SK-N-MC (cell line): Measurements from ENCODE around the gene GSAP.

Experiments used
- DNase-seq: peaks from one replicate; pipeline ENCODE4 v3.0.0-alpha.2; 2011; ENCODE audit warnings: low read depth, low spot score
- H3K27ac ChIP-seq: fragments of 200-600 bp; sonication (generic); 2 replicates; pipeline ENCODE4 v1.5.1; 2016; ENCODE audit warnings: mixed run types
- H3K36me3 ChIP-seq: fragments of 200-600 bp; sonication (generic); 2 replicates; pipeline ENCODE4 v1.6.1; 2017; ENCODE audit warnings: antibody characterized with exemption, low read length, mixed read lengths; ENCODE audit not compliant: insufficient read depth
- H3K4me3 ChIP-seq: fragments of 200-600 bp; sonication (generic); 2 replicates; pipeline ENCODE4 v1.5.1; 2016
- H3K9ac ChIP-seq: fragments of 200-600 bp; sonication (generic); 2 replicates; pipeline ENCODE4 v1.8.0; 2017; ENCODE audit warnings: mixed run types, mixed read lengths; ENCODE audit not compliant: insufficient read length
- H3K9me3 ChIP-seq: fragments of 200-600 bp; sonication (generic); 2 replicates; pipeline ENCODE4 v1.6.1; 2017; ENCODE audit warnings: low read depth, mild to moderate bottlenecking, antibody characterized with exemption, low read length, moderate library complexity, mixed read lengths
- EZH2 ChIP-seq: fragments of 200-600 bp; sonication (generic); IDR thresholded peaks from one replicate; pipeline ENCODE4 v1.6.1; 2017; ENCODE audit warnings: antibody characterized with exemption
- FOXP2 ChIP-seq: optimal IDR thresholded peaks from 2 replicates; pipeline ENCODE3; 2011; ENCODE audit warnings: mild to moderate bottlenecking, moderate library complexity; ENCODE audit not compliant: insufficient read depth; ENCODE audit errors: extremely low read length, control extremely low read depth
- POLR2AphosphoS5 ChIP-seq: IDR thresholded peaks from 2 replicates; pipeline ENCODE4 v1.6.1; 2012; ENCODE audit warnings: mild to moderate bottlenecking, low read depth, low read length, borderline replicate concordance

Gene GSAP

DNA sequence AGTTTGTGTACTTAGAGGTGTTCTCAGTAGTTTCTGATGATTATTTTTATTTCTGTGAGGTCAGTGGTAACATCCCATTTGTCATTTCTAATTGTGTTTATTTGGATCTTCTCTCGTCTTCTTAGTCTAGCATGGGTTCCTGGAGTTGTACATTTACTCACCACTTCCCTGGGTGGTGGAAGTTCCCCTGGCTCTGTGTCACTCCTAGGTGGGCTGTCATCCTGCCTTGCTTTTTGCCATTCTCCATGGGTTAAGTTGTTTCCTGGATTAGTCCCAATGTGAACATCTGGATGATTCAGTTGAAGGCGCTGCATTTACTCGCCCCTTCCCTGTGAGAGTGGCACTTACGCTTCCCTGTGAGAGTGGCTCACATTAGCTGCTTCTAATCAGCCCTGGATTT, 48.2 kb downstream of the GSAP start:
- H3K9me3 ChIP-seq, result no peaks in the 10 kb centered on the region
- no peak overlapping the region for H3K27ac ChIP-seq
- H3K36me3 ChIP-seq, result no peaks in the 10 kb centered on the region
- TF ChIP-seq EZH2 (no peak), POLR2AphosphoS5 (no peak), FOXP2 (no peak)
- DNase-seq, result no peak
- H3K4me3 ChIP-seq, result no peak overlapping the region
- H3K9ac ChIP-seq, result no peak overlapping the region

DNA sequence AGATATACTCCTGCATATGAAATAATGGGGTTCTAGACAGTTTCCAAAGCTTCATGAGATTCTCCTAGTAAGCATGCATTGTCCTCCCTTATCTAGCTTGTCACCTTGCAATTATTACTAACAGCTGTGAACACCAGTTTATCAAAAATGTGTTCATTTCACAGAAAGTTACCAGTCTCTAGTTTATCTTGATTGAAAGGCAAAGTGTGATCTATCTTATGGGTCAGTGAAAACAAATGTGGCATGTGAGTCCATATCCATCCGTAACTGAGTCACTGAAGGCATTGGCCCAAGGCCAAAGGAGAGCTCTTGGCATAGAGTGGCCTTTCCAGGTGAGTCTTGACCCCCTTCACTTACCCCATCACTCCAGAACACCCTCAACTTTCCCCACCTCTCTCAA, 53.2 kb downstream of the GSAP start:
- no peak for DNase-seq
- Histone ChIP-seq H3K9ac (no peak overlapping the region), H3K27ac (no peak overlapping the region), H3K36me3 (no peaks in the 10 kb centered on the region), H3K9me3 (no peaks in the 10 kb centered on the region), H3K4me3 (no peak overlapping the region)
- TF ChIP-seq FOXP2 (no peak), POLR2AphosphoS5 (no peak), EZH2 (no peak)

DNA sequence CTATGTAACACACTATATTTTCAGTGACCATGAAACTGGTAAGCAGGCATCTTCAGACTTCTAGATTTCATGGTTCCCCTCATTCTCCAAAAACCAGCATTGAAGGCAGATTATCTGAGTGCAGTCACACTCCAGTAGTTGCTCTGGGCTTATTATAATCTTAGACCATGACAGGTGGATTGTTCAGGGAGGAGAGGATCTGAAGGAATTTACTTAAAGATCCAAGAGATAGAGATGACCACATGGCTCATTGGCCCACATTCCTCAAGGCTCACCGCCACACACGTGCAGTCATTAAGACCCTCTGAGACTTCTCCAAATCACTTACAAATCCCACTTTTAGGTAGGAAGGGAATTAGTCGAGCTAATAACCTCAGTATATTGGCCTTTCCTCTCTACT, 55.2 kb downstream of the GSAP start:
- Histone ChIP-seq H3K27ac (no peak overlapping the region), H3K9ac (no peak overlapping the region), H3K9me3 (no peaks in the 10 kb centered on the region), H3K4me3 (no peak overlapping the region), H3K36me3 (no peaks in the 10 kb centered on the region)
- TF ChIP-seq FOXP2 (no peak), POLR2AphosphoS5 (no peak), EZH2 (no peak)
- DNase-seq, result no peak

GRCh38 chr7:77360104-77360503, 56.0 kb downstream of the GSAP start:
- no peak for TF ChIP-seq EZH2
- no peak for TF ChIP-seq POLR2AphosphoS5
- no peak for TF ChIP-seq FOXP2
- Histone ChIP-seq H3K4me3 (no peak overlapping the region), H3K9ac (no peak overlapping the region), H3K36me3 (no peaks in the 10 kb centered on the region), H3K27ac (no peak overlapping the region), H3K9me3 (no peaks in the 10 kb centered on the region)
- DNase-seq, result no peak

DNA sequence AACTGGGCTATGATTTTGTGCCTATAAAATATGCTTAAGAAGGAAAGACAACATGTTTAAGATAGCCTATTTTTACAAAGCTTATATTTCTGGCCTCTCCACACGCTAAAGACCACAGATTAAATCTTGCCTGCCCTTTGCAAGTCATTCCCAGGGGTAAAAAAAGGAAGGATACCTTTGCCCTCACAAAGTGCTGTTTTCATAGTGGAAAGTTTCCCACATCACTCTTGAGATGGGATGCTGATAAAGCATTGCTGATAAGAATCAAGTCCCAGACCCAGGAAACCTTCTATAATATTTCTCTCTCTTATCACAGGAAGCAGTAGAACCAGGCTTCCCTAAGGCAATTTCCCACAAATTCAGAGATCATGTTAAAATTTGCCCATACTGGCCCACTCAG, 56.5 kb downstream of the GSAP start:
- no peak overlapping the region for H3K9ac ChIP-seq
- H3K4me3 ChIP-seq, result no peak overlapping the region
- DNase-seq, result no peak
- no peaks in the 10 kb centered on the region for H3K9me3 ChIP-seq
- no peaks in the 10 kb centered on the region for H3K36me3 ChIP-seq
- TF ChIP-seq POLR2AphosphoS5 (no peak), FOXP2 (no peak), EZH2 (no peak)
- no peak overlapping the region for H3K27ac ChIP-seq

- TF ChIP-seq FOXP2 (no peak), POLR2AphosphoS5 (no peak), EZH2 (no peak)
- H3K4me3 ChIP-seq, result no peak overlapping the region
- no peaks in the 10 kb centered on the region for H3K9me3 ChIP-seq
- H3K9ac ChIP-seq, result no peak overlapping the region
- H3K36me3 ChIP-seq, result no peaks in the 10 kb centered on the region
- no peak for DNase-seq
- H3K27ac ChIP-seq, result no peak overlapping the region
Measured at GRCh38 chr7:77354914-77355313, 61.2 kb downstream of the GSAP start.

DNA sequence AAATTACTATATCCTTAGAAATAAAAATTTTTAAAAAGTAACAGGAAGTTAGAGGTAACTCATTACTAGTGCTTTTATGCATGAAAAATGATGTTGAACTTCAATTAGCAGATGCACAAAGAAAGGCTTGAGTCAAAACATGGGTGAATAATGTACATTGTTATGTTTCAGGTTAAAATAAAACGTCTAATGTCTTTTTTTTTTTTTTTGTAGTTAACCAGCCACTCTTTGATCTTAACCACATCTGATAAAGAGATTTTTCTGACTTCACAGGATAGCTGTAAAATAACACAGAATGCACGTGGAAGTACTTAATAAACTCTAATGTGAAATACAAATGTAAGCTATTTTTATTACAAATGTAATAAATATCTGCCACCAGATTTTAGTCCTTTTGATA, 61.7 kb downstream of the GSAP start:
- no peak for DNase-seq
- no peak for TF ChIP-seq EZH2
- TF ChIP-seq FOXP2, result no peak
- no peak for TF ChIP-seq POLR2AphosphoS5
- Histone ChIP-seq H3K4me3 (no peak overlapping the region), H3K9me3 (no peaks in the 10 kb centered on the region), H3K27ac (no peak overlapping the region), H3K36me3 (no peaks in the 10 kb centered on the region), H3K9ac (no peak overlapping the region)

DNA sequence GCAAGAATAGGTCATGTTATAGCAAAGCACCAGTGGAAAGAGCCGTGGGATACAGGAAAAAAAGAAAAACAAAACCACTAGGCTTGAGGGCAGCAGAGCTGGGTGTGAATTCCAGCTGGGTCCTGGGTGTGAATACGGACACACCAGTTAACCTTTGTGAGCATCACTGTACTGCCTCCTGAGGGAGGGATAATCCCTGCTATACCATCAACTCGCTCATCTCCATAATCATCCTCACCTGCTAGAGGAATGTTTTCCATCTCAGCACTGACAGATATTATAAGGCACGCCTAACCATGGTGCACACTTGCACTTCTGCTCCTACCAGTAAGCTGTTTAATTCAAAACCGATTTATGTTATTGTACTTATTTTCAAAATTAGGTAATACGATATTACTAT, 62.2 kb downstream of the GSAP start:
- no peak for DNase-seq
- no peak overlapping the region for H3K27ac ChIP-seq
- no peaks in the 10 kb centered on the region for H3K36me3 ChIP-seq
- no peak overlapping the region for H3K9ac ChIP-seq
- H3K9me3 ChIP-seq, result no peaks in the 10 kb centered on the region
- no peak for TF ChIP-seq POLR2AphosphoS5
- no peak for TF ChIP-seq FOXP2
- TF ChIP-seq EZH2, result no peak
- no peak overlapping the region for H3K4me3 ChIP-seq

GRCh38 chr7:77353407-77353721, 62.8 kb downstream of the GSAP start:
- Histone ChIP-seq H3K27ac (no peak overlapping the region), H3K9ac (no peak overlapping the region), H3K9me3 (no peaks in the 10 kb centered on the region), H3K36me3 (no peaks in the 10 kb centered on the region), H3K4me3 (no peak overlapping the region)
- no peak for DNase-seq
- TF ChIP-seq POLR2AphosphoS5 (no peak), FOXP2 (no peak), EZH2 (no peak)
